ENCODE results near the gene ZNF417.
"Not testable (repeated sequence)": the region's sequence is repeated elsewhere in the genome, so short reads cannot be mapped to it uniquely, and the experiment has no call there.

GRCh38 chr19:57873883-57874799, 42.3 kb downstream of the ZNF417 start:
- TF ChIP-seq POLR2A (IDR thresholded peaks at IDR 0.05; ENCODE audit: low read length); GATA1 (IDR thresholded peaks at IDR 0.05; ENCODE audit: low read depth, low read length): not testable (repeated sequence)

Data from erythroblast (primary cell).